GM21786 (cell line): ENCODE results near the gene GRIK2.
"Not testable (repeated sequence)": the region's sequence is repeated elsewhere in the genome, so short reads cannot be mapped to it uniquely, and the experiment has no call there.

ENCODE experiments used
- ATAC-seq: cut with Tn5 transposase; IDR thresholded peaks from one replicate; pipeline ENCODE4 v1.9.1; 2021; ENCODE audit not compliant: unreplicated experiment

Gene GRIK2

DNA sequence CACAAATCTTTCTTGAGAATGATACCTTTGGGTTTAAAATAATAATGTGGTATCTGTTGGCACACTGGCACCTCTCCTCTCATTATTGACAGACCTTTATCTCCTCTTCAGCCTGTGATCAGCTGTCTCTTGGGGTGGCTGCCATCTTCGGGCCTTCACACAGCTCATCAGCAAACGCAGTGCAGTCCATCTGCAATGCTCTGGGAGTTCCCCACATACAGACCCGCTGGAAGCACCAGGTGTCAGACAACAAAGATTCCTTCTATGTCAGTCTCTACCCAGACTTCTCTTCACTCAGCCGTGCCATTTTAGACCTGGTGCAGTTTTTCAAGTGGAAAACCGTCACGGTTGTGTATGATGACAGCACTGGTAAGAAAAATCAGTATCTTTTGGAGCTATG lies 232.8 kb downstream of the GRIK2 start:
- ATAC-seq, result no peak

DNA sequence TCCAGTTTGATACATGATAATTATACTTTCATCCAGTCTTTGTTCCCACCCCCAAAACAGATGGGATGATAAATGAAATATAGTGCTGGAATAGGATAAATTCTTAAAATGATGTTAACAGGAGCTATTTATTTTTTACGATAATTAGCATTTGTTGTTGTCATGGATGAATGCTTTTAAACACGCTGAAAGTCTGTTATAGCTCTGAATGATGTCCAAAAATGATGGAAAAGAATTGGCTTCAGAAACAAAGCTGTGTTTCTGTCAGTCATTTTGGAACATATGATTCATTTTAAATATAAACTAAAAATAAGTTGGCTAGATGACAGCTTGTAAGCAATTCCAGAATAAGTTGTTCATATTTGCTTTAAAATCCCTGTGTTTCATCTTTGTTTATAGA lies 237.4 kb downstream of the GRIK2 start:
- no peak for ATAC-seq

DNA sequence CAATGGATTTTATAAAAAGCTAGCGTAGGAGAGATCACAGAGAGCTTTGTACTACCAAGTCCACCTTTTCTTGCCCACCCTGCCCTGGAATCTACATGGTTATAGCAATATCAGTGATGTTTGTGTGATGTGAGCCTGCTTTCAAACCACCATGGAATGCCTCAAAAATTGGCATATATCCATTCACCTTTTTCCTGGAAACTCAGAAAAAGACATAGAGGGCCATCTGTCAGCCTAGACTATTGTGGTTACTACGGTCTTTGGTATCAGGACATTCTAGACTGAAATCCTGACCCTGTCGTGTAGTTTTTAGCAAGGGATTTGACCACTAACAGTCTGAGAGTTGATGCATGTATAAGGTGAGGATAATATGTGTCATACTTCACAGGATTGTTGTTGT lies 239.6 kb downstream of the GRIK2 start:
- ATAC-seq, result no peak

DNA sequence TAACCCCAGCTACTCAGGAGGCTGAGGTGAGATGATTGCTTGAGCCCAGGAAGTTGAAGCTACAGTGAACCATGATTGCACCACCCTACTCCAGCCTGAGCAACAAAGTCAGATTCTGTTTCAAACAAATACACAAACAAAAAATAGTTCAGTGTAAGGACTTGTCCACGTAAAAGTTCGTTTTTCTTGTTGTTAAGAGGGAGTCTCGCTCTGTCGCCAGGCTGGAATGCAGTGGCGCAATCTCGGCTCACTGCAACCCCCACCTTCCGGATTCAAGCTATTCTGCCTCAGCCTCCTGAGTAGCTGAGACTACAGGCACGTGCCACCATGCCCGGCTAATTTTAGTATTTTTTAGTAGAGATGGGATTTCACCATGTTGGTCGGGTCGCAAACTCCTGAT lies 245.4 kb downstream of the GRIK2 start:
- not testable (repeated sequence) for ATAC-seq

DNA sequence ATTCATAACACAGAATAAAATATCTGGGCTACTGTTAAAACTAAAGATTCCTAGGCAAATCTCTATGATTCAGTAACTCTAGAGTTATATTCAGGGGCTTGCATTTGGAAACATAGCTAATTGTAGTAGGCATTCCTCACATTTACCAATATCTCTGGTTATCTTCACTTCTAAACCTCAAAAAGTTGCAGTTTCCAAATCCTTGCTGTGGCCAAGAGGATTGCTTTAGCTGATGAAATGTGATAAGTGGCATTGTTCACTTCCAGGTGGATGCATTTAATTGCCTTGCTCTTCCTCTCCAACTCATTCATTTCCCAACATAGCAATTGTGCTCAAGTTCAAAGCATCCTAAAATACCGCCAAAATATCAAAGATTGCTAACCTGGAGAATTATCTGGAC lies 246.6 kb downstream of the GRIK2 start:
- no peak for ATAC-seq

DNA sequence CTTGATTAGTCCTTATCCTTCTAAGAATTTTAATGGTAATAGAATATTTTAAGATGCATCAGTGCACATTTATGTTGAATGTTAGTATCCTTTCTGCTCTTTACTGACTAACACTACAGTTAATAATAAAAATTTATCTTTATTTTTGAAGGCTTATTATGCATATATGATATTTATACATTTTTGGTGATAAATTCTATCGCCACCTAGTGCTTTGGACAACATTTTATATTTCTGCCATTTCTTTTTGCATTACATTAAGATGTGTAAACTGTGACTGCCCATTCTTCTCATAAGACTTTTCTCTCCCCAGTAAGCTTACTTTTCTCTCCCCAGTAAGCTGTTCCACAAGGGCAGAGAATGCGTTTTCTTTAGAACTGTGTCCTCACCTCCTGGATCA lies 252.3 kb downstream of the GRIK2 start:
- ATAC-seq, result no peak

DNA sequence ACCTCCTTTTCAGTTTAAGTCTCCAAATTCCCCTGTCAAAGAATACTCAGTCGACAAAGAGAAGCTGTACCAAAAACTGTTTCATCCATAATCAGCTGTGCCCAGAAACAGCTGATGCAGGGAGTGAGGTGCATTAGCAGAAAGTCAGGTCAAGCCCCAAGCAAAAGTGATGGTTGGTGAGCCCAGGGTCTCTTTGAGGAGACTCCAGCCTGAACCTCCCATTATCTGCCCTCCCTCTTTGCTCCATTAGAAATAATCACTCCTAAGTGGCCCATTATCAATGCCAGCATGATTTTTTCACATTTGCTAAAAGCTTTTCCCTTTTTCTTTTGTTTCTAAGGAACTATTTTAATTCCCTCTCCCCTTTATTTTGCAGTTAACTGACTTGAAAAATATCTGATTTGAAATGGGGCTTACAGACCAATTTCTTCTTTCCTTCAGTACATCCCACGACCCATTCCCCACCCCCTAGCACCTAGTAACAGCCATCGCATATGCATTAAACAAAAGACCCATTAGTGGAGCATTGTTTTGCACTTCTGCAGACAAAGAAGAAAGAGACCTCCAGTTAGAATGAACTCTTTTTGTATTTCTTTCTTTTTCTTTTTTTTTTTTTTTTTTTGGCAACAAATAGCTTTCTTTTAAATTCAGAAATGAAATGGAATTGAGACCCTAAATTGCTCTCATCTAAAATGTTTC lies 257.0 kb downstream of the GRIK2 start:
- ATAC-seq, result no peak

DNA sequence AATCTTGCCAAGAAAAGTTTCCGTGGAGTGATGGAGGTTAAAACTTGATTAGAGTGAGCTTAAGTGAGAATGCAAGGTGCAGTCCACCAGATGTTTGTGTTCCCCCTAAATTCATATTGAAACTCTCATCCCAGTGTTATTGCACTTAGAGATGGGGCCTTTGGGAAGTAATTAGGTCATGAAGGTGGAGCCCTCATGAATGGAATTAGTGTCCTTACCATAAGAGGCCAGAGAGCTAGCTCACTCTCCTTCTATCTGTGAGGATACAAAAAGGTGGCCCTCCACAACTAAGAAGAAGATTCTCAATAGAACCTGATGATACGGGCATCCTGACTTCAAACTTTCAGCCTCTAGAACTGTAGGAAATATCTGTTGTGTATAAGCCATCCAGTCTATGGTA lies 258.6 kb downstream of the GRIK2 start:
- no peak for ATAC-seq

DNA sequence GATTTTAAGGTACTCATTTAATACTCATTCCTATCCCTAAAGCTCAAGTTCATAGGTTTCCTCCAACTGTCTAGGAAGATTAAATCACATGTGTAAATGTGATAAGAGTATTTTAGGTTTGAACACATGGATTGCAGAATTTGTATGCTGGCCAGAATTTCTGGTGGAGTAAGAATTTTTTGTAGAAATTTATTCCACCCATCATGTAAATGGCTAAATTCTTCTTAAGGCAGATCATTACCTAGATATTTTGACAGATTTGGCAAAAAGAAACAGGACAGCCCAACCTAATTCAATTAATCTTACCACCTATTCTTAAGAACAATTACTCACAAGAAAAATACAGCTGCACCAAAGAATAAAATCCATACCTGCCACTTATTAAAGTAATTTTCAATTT lies 261.6 kb downstream of the GRIK2 start:
- no peak for ATAC-seq

DNA sequence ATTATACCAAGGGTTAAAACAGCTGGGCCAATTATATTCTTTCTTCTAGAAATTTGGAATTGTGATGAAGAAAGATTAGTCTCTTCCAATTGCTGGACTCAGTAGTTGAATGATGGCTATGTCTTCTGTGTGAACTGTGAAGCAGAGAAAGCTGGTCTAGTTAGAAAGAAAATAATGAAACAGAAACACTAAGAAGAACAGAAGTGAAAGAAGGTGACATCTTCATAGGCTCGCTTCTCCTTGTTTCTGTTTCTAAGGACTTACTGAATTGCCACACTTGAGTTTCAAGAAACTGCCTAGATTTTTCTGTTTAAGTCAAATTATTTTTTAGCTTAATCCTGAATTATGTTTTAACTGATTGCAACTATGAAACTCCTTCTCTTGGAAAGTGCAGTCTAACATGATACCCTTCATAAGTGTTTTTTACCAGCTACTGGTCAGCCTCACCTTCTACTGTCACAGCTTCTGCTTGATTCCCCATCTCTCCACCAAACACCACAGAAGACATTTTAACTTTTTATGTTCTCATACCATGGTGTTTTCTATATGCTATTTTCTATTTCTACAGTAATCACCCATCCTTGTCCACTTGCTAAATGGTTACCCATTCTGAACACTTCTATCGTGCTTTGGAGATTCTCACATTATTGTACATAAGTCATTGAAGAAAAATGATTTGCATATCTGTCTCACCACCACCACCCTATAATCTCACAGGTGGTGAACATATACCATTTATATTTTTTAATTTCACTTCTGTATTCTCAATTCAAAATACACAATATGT lies 268.8 kb downstream of the GRIK2 start:
- peak; percentile 92 for ATAC-seq

DNA sequence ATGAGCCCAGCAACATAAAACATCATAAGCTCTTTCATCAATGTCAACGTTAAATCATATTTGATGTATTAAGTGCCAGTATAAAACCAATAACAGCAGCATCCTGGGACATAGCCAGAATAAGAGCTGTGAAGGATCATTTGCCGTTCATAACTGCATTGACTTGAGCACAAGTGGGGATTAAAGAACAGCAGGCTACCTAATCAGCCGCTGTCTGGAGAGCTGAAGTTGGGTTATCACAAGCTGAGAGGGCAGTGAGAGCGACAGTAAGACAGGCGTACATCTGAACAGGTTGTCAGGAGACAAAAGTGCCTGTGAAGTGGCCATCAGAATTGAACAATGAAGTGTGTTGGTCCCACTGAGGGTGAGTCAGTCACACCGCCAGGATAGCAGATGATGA lies 269.6 kb downstream of the GRIK2 start:
- no peak for ATAC-seq

DNA sequence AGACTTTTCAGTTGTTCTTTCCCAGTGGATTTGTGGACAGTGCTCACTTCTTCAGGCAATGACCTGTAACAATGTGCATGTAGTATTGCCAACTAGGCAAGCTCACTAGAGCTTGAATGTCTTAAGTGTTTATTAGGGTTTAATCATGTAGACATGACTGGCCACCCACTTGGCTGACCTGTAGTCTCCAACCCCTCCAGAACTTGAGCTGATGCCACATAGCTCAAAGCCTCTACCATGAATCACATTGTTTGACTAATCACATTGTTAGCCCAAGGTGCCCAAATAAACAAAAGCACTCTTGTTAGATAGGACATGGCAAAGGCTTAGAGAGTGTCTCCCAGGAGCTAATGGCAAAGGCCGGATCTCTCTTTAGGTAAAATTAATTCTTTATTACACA lies 272.7 kb downstream of the GRIK2 start:
- ATAC-seq, result no peak

DNA sequence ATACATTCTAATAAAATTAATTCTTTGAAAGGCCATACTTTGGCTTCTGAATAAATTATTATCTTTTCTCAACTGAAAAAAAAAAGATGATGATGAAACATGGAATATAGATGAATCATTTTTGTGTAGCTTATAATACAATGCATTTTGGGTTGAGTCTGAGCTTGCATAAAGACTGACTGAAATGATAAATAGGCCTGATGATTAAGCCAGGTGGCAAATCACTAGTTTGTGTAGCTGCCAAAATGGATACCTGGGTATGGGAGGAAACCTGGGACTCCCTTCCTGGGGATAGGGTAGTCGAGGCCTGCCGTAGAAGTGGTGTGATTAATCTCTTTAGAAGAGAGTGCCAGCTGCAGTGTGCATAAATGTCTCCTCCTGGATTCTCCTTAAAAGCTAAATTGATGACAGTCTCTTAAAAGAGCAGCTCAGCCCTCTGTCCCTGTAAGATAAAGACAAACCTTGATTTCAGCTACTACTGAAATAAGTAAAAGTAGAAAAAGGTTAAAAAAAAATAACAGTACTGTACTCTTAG lies 275.1 kb downstream of the GRIK2 start:
- no peak for ATAC-seq

DNA sequence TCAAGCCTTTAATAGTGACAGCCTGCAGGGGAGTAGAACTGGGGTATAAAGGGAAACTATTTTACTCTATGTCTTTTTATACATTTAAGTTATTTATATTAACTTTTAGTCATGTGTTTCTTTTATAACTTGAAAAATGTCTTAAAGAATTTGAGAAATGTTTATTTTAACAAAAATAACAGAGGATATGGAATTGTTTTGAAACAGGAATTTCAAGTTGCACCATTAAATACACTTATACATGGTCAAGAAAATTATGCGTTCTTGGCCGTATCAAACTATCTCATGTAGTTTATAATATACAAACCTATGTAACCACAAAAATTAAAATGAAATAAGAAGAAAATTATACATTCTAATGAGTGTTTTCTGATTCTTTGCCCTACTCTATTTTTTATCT lies 282.7 kb downstream of the GRIK2 start:
- no peak for ATAC-seq

DNA sequence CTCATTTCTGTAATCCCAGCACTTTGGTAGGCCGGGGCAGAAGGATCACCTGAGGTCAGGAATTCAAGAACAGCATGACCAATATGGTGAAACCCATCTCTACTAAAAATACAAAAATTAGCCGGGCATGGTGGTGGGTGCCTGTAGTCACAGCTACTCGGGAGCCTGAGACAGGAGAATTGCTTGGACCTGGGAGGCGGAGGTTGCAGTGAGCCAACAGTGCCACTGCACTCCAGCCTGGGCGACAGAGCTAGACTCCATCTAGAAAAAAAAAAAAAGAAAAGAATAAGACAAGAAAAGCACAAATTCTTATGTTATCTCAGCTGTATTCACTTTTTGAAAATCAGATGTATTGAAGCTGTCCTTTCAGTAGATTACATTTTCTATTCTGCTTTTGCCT lies 289.4 kb downstream of the GRIK2 start:
- ATAC-seq, result no peak

DNA sequence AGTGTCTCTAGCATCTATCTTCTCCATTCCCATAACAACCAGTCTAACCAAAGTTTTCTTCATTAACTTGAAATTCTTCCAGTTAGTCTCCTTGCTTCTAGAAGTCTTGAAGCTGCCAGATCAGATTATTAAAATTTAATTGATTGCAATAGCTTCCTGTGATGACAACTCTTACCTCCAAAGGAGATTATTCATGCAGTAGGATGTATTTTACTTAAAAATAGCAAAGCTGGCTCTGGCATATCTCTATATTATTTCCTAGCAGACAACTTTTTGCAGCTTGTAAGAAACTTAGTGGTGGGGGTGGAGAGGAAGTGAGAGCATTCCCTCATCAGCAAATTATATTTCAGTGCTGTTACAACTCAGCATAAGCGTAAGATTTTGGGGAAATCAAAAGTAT lies 290.4 kb downstream of the GRIK2 start:
- ATAC-seq, result no peak

DNA sequence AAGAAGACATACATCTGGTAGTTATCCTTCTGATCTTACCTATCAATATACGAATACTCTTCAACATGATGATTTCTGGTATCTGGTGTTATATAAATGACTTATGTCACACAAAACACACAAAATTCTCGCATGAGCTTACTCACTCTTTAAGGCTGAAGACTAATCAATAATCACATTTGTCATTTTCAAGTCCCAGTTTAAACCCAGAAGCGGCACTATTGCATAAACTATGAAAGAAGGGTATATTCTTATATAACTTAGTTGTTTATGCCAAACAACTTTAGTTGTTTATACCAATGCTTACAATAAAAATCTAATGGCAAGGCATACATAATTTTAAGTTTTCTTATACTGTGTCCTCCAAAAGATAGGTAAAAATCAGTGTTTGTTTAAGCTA lies 293.1 kb downstream of the GRIK2 start:
- no peak for ATAC-seq

DNA sequence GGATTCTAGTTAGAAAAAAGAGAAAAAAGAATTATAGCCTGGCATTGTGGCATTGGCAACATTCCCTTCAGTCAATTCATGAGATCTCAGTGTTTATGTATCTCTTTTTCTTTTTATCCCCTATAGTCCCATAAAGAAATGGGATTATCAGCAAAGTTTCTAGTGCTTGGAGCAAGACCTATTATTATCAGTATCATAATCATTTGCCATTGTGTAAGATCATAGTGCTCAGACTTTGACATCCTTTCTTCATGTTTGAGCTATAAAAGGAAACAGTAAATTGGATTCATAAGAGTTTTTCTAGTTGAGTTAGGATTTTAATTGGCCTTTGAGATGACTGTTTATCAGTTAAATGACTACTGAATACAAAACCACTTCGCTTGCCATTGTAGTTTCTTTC lies 295.6 kb downstream of the GRIK2 start:
- ATAC-seq, result no peak

DNA sequence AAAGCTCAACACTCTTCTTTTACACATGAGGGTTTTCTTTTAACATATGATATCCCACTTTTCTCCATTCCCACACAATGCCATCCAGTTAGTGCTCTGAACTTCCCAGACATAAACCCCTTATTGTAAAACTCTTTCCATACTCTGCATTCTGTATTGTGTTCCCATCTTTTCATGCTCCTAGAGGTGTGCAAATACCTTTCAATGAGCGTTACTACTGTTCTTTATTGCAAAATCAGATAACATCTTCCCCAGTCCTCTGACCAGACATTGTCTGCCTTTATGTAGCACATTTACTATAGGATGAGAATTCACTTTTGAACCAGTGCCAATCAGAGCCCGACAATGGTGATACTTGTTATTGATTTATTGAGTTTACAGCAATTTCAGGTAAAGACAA lies 296.2 kb downstream of the GRIK2 start:
- ATAC-seq, result no peak

DNA sequence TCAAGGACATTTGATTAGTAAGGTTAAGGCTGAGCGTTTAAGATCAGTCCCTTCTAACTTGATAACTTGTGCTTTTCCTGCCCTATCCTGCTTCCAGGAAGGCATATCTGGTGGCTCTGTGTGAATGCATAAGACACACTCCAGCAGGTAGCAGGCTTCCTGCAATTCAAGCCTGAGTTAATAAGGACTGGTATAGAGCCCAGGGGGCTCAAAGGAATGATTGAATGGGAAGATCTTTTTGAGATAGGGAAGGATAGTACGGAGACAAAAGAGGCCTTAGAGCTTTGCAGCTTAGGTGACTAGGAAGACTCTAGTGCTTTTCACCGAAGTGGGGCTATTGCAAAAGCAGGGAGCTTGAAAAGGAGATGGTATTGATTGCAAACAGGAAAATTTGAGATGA lies 307.1 kb downstream of the GRIK2 start:
- ATAC-seq, result no peak

DNA sequence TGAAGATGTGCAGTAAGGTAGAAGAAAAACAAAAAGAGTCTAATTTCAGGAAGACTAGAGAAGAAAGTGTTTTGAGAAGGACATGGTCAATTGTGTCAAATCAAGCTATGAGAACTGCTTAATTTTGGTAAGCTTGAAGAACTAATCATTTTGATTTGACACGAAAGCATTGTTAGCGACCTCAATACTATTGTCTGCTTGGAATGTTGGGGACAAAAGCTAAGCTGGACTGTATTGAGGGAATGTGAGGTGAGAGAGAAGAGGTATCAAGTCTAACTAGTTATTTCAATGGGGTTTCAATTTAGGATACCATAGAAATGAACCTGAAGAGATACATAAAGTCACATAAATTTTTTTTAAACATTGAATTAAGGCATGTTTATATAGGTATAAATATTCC lies 309.8 kb downstream of the GRIK2 start:
- no peak for ATAC-seq

DNA sequence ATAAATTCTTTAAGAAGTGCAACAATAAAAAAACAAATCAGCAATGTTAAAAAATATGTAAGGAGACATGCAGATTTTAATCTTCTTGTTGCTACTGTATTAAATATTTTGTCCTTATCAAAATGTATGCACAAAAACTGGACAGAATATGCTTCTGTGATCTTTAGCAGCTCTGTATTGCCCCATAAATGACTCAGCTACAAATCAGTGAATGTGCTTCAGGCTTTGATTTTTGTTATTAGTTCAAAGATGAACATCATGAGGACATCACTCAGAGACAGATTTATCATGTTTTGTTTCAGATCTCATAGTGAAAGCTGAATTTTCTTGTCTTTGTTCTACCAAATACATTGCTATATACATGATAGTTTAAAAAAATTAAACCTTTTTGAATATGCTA lies 312.4 kb downstream of the GRIK2 start:
- ATAC-seq, result no peak

DNA sequence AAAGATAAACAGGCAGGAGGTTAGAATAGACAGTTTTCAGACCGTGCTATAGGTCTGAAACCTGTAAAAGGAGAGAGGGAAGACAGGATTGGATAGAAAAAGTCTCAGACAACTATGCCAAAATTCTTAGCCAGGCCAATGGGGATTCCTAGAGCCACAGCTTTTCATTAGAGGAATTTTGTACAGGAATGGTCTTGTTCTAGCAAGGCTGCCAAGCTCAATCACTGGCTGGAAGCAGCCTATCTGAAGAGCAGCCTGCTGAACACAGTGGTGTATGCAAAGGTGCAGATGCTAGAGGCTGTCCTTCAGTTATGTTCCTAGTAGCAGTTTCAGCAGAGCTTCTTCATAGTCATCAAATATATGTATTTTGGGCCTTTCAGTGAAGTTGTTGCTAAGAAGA lies 313.1 kb downstream of the GRIK2 start:
- no peak for ATAC-seq
